Loucy (cell line): ENCODE data around the gene EEF1G.

Source experiments
- H2AFZ ChIP-seq: fragments of 200-600 bp; sonication (generic); 2 replicates; pipeline ENCODE4 v1.6.0; 2016; ENCODE audit warnings: antibody characterized with exemption, mild to moderate bottlenecking, low read length, moderate library complexity
- H3F3A ChIP-seq: fragments of 200-600 bp; 2 replicates; pipeline ENCODE4 v1.6.0; 2016; ENCODE audit warnings: antibody characterized with exemption, low read depth, mild to moderate bottlenecking
- H3K27me3 ChIP-seq: fragments of 200-600 bp; sonication (generic); 2 replicates; pipeline ENCODE4 v1.6.1; 2014; ENCODE audit warnings: low read length, mild to moderate bottlenecking; ENCODE audit not compliant: insufficient read depth, poor library complexity, severe bottlenecking
- H3K36me3 ChIP-seq: fragments of 200-600 bp; sonication (generic); 2 replicates; pipeline ENCODE4 v1.6.1; 2016; ENCODE audit warnings: low read length; ENCODE audit not compliant: insufficient read depth
- H3K4me1 ChIP-seq: fragments of 200-600 bp; sonication (generic); 2 replicates; pipeline ENCODE4 v1.5.1; 2014; ENCODE audit warnings: low read length, mild to moderate bottlenecking; ENCODE audit not compliant: insufficient read depth, poor library complexity, severe bottlenecking
- H3K4me2 ChIP-seq: fragments of 200-600 bp; sonication (generic); 2 replicates; pipeline ENCODE4 v1.6.0; 2014; ENCODE audit warnings: antibody characterized with exemption, low read length, low read depth, mild to moderate bottlenecking; ENCODE audit not compliant: poor library complexity, severe bottlenecking
- H3K4me3 ChIP-seq: fragments of 200-600 bp; sonication (generic); 2 replicates; pipeline ENCODE4 v1.5.1; 2014; ENCODE audit warnings: low read length, mild to moderate bottlenecking, mixed read lengths; ENCODE audit not compliant: poor library complexity, severe bottlenecking
- H3K79me2 ChIP-seq: fragments of 200-600 bp; sonication (generic); 2 replicates; pipeline ENCODE4 v1.6.1; 2014; ENCODE audit warnings: low read length; ENCODE audit not compliant: insufficient read depth
- H3K9ac ChIP-seq: fragments of 200-600 bp; sonication (generic); 2 replicates; pipeline ENCODE4 v1.6.0; 2014; ENCODE audit warnings: mild to moderate bottlenecking, low read depth, low read length, moderate library complexity; ENCODE audit not compliant: poor library complexity, severe bottlenecking
- H3K9me2 ChIP-seq: fragments of 200-600 bp; sonication (generic); replicated peaks from 2 replicates; pipeline ENCODE4 v1.6.1; 2016; ENCODE audit warnings: low read depth, low read length, mixed read lengths
- H3K9me3 ChIP-seq: fragments of 200-600 bp; sonication (generic); 2 replicates; pipeline ENCODE4 v1.6.1; 2014; ENCODE audit warnings: mild to moderate bottlenecking, antibody characterized with exemption, low read length, low read depth; ENCODE audit not compliant: insufficient read depth
- H4K20me1 ChIP-seq: fragments of 200-600 bp; sonication (generic); 2 replicates; pipeline ENCODE4 v1.6.0; 2014; ENCODE audit warnings: antibody characterized with exemption, low read length, mild to moderate bottlenecking; ENCODE audit not compliant: insufficient read depth, poor library complexity, severe bottlenecking
- CTCF ChIP-seq: fragments of 200-600 bp; sonication (generic); conservative IDR thresholded peaks from 2 replicates; pipeline ENCODE4 v1.5.1; 2014; ENCODE audit warnings: mild to moderate bottlenecking, antibody characterized with exemption, low read length
- EZH2phosphoT487 ChIP-seq: fragments of 200-600 bp; IDR thresholded peaks from 2 replicates; pipeline ENCODE4 v1.6.1; 2018; ENCODE audit warnings: antibody characterized with exemption, mild to moderate bottlenecking, moderate library complexity, borderline replicate concordance

EEF1G gene

GRCh38 chr11:62613291-62613778 is 39.6 kb upstream of the EEF1G start:
- H3K9ac ChIP-seq, result no peak overlapping the region
- no peak for TF ChIP-seq EZH2phosphoT487
- TF ChIP-seq CTCF, result no peak
- H2AFZ ChIP-seq, result no peak overlapping the region
- no peaks in the 10 kb centered on the region for H3K36me3 ChIP-seq
- H3K4me1 ChIP-seq, result peaks cover 16% of the 10 kb centered on the region
- no peaks in the 10 kb centered on the region for H3K9me2 ChIP-seq
- H3K4me2 ChIP-seq, result peak overlapping the region; percentile 81
- H3K9me3 ChIP-seq, result no peaks in the 10 kb centered on the region
- no peaks in the 10 kb centered on the region for H3K27me3 ChIP-seq
- peaks cover 8% of the 10 kb centered on the region for H3F3A ChIP-seq
- H4K20me1 ChIP-seq, result no peaks in the 10 kb centered on the region
- H3K4me3 ChIP-seq, result peak overlapping the region; percentile 90
- peaks cover 14% of the 10 kb centered on the region; the same call in 1 of the 2 replicates for H3K79me2 ChIP-seq

DNA sequence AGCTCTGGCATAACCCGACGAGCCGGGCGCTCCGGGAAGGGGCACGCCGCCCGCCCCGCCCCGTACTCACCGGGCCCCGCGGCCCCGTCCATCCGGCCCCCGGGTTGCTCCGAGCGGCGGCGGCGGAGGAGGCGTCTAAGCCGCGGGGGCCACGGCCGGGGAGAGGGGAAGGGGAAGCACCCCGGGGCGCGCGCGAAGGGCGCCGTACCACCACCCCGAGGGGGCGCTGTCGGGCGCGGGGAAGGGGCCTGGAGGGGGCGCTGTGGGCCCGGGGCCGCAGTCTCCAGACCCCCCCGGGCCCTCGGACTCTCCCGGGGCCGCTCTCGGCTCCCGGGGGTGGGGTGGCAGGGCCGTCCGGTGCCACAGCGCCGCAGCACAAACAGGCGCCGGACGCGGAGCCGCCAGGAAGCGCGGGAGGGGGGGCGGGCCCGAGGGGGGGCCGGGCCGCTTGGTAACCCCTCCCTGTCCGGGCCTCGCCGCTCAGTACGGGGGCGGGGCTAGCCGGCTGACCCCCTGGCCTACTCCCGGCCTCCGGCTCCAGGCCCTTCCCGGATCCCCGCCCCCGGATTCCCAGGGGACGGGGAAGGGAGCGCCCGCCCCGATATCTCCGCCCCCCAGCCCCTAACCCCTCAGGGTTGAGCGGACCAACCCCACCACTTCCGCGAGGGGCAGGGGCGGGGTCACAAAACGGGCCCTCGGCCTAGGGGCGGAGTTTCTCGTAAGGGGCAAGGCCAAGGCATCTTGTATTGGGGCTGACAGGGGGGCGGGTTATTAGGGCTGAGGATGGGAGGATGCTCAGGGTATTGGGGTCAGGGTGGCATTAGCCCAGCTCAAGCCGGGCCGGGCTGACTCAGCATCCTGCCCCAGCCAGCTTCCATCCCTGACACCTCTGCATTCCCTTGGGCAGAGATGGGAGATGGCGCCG is 38.9 kb upstream of the EEF1G start, which contains the start of the genes EML3 and ROM1:
Gene EML3 (minus strand): TSS at position 410 of the 925 bp plus-strand sequence. CDS start 318 bp downstream, at position 92.
Gene ROM1 (plus strand): TSS at position 892 of the 925 bp plus-strand sequence. CDS start 25 bp downstream, at position 917.
- peaks cover 8% of the 10 kb centered on the region for H3F3A ChIP-seq
- peak within 1 kb of the TSS; percentile 81 for H3K4me2 ChIP-seq
- H3K27me3 ChIP-seq, result no peaks in the 10 kb centered on the region
- H3K9me2 ChIP-seq, result no peaks in the 10 kb centered on the region
- H3K9ac ChIP-seq, result peak within 1 kb of the TSS; percentile 80
- peak; percentile 91 for TF ChIP-seq CTCF
- TF ChIP-seq EZH2phosphoT487, result no peak
- no peaks in the 10 kb centered on the region for H3K9me3 ChIP-seq
- peak within 1 kb of the TSS; percentile 80 for H2AFZ ChIP-seq
- H3K4me1 ChIP-seq, result peaks cover 23% of the 10 kb centered on the region
- H3K79me2 ChIP-seq, result peaks cover 14% of the 10 kb centered on the region; the same call in 1 of the 2 replicates
- no peaks in the 10 kb centered on the region for H3K36me3 ChIP-seq
- peak within 1 kb of the TSS; percentile 90 for H3K4me3 ChIP-seq
- no peaks in the 10 kb centered on the region for H4K20me1 ChIP-seq

- Histone ChIP-seq H3K9me3 (no peaks in the 10 kb centered on the region), H3F3A (peaks cover 8% of the 10 kb centered on the region), H3K4me3 (peak overlapping the region; percentile 90), H3K4me2 (peak overlapping the region; percentile 81), H4K20me1 (no peaks in the 10 kb centered on the region), H3K36me3 (no peaks in the 10 kb centered on the region), H3K27me3 (no peaks in the 10 kb centered on the region), H3K9ac (peak overlapping the region; percentile 80), H2AFZ (peak overlapping the region; percentile 79), H3K79me2 (peaks cover 14% of the 10 kb centered on the region; the same call in 1 of the 2 replicates), H3K4me1 (peaks cover 27% of the 10 kb centered on the region), H3K9me2 (no peaks in the 10 kb centered on the region)
- TF ChIP-seq CTCF (no peak), EZH2phosphoT487 (no peak)
Measured at GRCh38 chr11:62611705-62612365, 38.1 kb upstream of the EEF1G start.
